ENCODE measurements around the gene NEDD4L.

DNA sequence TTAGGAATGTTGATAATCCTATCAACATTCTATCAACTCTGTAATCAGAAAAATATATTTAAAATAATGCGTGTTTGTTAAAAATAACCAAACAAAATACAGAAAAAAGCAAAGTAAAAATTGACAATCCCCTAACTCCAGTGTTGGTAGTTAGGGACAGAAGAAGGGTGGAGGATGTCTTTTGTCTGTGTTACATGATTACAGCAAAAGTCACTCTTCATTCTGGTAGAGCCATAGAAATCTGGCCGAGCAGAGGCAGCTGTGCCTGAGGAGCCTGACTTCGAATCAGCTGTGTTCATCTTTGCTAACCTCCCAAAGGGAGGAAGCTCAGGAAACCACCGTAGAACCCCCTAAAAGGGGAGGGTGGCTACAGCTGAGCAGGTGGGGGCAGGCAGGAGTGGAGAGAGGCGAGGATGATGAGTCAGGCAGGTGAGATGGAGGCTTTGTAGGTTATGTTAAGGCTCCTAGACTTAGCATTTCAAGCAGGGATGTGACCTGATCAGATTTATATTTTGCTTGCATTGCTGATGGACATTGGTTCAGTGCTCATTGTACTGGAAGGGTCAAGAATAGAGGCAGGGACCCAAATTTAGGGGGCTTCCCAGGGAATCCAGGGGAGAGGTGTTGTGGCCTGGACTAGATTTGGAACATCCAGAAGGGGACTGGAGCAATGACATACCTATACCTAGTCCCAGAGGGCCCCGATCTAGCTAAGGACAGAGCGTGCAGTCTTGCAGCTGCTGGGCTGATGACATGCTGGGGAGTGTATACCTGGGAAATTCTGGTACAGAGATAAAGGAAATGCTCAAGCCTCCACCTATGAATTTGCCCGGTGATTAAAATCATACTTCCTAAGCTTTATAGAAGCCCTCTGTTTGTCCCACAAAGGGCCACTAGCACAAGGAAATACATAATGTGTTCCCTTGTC is 95.7 kb downstream of the NEDD4L start:
- TF ChIP-seq, protein P1, sequence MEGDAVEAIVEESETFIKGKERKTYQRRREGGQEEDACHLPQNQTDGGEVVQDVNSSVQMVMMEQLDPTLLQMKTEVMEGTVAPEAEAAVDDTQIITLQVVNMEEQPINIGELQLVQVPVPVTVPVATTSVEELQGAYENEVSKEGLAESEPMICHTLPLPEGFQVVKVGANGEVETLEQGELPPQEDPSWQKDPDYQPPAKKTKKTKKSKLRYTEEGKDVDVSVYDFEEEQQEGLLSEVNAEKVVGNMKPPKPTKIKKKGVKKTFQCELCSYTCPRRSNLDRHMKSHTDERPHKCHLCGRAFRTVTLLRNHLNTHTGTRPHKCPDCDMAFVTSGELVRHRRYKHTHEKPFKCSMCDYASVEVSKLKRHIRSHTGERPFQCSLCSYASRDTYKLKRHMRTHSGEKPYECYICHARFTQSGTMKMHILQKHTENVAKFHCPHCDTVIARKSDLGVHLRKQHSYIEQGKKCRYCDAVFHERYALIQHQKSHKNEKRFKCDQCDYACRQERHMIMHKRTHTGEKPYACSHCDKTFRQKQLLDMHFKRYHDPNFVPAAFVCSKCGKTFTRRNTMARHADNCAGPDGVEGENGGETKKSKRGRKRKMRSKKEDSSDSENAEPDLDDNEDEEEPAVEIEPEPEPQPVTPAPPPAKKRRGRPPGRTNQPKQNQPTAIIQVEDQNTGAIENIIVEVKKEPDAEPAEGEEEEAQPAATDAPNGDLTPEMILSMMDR (tag by site-specific recombination; IDR thresholded peaks at IDR 0.05) = no peak
- TF ChIP-seq ZNF747 (tag by site-specific recombination; IDR thresholded peaks at IDR 0.05) (no peak), ZBTB8A (tag by site-specific recombination; IDR thresholded peaks at IDR 0.05) (no peak), ZSCAN16 (tag by site-specific recombination; IDR thresholded peaks at IDR 0.05) (no peak), ZNF114 (tag by site-specific recombination; IDR thresholded peaks at IDR 0.05) (no peak), ZNF184 (tag by site-specific recombination; IDR thresholded peaks at IDR 0.05) (no peak), YY1 (tag by site-specific recombination; IDR thresholded peaks at IDR 0.05) (no peak), MYNN (tag by site-specific recombination; IDR thresholded peaks at IDR 0.05; ENCODE audit: borderline replicate concordance) (no peak), ZIC2 (tag by site-specific recombination; IDR thresholded peaks at IDR 0.05) (no peak), ZNF660 (tag by site-specific recombination; IDR thresholded peaks at IDR 0.05) (no peak)
- TF ChIP-seq, protein P2, sequence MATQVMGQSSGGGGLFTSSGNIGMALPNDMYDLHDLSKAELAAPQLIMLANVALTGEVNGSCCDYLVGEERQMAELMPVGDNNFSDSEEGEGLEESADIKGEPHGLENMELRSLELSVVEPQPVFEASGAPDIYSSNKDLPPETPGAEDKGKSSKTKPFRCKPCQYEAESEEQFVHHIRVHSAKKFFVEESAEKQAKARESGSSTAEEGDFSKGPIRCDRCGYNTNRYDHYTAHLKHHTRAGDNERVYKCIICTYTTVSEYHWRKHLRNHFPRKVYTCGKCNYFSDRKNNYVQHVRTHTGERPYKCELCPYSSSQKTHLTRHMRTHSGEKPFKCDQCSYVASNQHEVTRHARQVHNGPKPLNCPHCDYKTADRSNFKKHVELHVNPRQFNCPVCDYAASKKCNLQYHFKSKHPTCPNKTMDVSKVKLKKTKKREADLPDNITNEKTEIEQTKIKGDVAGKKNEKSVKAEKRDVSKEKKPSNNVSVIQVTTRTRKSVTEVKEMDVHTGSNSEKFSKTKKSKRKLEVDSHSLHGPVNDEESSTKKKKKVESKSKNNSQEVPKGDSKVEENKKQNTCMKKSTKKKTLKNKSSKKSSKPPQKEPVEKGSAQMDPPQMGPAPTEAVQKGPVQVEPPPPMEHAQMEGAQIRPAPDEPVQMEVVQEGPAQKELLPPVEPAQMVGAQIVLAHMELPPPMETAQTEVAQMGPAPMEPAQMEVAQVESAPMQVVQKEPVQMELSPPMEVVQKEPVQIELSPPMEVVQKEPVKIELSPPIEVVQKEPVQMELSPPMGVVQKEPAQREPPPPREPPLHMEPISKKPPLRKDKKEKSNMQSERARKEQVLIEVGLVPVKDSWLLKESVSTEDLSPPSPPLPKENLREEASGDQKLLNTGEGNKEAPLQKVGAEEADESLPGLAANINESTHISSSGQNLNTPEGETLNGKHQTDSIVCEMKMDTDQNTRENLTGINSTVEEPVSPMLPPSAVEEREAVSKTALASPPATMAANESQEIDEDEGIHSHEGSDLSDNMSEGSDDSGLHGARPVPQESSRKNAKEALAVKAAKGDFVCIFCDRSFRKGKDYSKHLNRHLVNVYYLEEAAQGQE (tag by site-specific recombination; IDR thresholded peaks at IDR 0.05) = no peak
- TF ChIP-seq, protein P3, sequence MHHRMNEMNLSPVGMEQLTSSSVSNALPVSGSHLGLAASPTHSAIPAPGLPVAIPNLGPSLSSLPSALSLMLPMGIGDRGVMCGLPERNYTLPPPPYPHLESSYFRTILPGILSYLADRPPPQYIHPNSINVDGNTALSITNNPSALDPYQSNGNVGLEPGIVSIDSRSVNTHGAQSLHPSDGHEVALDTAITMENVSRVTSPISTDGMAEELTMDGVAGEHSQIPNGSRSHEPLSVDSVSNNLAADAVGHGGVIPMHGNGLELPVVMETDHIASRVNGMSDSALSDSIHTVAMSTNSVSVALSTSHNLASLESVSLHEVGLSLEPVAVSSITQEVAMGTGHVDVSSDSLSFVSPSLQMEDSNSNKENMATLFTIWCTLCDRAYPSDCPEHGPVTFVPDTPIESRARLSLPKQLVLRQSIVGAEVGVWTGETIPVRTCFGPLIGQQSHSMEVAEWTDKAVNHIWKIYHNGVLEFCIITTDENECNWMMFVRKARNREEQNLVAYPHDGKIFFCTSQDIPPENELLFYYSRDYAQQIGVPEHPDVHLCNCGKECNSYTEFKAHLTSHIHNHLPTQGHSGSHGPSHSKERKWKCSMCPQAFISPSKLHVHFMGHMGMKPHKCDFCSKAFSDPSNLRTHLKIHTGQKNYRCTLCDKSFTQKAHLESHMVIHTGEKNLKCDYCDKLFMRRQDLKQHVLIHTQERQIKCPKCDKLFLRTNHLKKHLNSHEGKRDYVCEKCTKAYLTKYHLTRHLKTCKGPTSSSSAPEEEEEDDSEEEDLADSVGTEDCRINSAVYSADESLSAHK (tag by site-specific recombination; IDR thresholded peaks at IDR 0.05) = no peak
- TF ChIP-seq, protein P4, sequence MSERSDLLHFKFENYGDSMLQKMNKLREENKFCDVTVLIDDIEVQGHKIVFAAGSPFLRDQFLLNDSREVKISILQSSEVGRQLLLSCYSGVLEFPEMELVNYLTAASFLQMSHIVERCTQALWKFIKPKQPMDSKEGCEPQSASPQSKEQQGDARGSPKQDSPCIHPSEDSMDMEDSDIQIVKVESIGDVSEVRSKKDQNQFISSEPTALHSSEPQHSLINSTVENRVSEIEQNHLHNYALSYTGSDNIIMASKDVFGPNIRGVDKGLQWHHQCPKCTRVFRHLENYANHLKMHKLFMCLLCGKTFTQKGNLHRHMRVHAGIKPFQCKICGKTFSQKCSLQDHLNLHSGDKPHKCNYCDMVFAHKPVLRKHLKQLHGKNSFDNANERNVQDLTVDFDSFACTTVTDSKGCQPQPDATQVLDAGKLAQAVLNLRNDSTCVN (tag by site-specific recombination; optimal IDR thresholded peaks at IDR 0.05) = no peak
- TF ChIP-seq, protein P5, sequence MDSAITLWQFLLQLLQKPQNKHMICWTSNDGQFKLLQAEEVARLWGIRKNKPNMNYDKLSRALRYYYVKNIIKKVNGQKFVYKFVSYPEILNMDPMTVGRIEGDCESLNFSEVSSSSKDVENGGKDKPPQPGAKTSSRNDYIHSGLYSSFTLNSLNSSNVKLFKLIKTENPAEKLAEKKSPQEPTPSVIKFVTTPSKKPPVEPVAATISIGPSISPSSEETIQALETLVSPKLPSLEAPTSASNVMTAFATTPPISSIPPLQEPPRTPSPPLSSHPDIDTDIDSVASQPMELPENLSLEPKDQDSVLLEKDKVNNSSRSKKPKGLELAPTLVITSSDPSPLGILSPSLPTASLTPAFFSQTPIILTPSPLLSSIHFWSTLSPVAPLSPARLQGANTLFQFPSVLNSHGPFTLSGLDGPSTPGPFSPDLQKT (IDR thresholded peaks at IDR 0.05; ENCODE audit: borderline replicate concordance, low read depth, low read length) = no peak
